VCaP (cell line): ENCODE data around the gene MYT1.

Experiments used
- H3K27ac ChIP-seq: fragments of 450-650 bp; 2 replicates; pipeline ENCODE4 v1.5.1; 2017
- TF ChIP-seq, protein P1 (sequence below): fragments of 450-650 bp; conservative IDR thresholded peaks from 2 replicates; pipeline ENCODE4 v1.5.1; 2017; ENCODE audit warnings: mild to moderate bottlenecking, moderate library complexity

MYT1 gene

DNA sequence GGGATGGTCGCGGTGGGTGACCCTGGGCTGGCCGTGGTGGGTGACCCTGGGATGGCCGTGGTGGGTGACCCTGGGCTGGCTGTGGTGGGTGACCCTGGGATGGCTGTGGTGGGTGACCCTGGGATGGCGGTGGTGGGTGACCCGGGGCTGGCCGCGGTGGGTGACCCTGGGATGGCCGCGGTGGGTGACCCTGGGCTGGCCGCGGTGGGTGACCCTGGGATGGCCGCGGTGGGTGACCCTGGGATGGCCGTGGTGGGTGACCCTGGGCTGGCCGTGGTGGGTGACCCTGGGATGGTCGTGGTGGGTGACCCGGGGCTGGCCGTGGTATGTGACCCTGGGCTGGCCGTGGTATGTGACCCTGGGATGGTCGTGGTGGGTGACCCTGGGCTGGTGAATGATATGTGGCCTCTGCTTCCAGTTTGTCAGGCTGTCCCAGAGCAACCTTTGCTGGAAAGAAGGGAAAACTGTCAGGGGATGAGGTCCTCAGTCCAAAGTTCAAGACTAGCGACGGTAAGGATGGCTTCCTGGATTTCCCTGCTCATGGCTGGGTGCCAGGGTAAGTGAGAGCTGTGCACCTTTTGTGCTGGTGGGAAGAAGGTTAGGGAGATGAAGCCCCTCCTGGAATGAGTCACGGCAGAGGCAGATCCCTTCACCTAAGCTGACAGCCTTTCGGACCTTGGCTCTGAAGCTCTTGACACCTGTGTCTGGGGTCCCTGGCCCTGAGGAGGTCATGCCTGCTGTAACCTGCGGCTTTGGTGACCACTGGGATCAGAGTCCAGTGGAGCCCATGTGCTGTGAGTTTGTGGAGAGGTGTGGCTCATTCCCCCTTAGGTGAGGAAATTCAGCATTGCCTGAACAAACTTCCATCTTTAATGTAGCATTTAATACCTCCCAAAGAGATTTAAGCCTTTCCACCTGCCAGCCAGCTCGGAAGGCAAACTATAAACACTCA is 72.2 kb downstream of the MYT1 start:
- TF ChIP-seq, protein P1, sequence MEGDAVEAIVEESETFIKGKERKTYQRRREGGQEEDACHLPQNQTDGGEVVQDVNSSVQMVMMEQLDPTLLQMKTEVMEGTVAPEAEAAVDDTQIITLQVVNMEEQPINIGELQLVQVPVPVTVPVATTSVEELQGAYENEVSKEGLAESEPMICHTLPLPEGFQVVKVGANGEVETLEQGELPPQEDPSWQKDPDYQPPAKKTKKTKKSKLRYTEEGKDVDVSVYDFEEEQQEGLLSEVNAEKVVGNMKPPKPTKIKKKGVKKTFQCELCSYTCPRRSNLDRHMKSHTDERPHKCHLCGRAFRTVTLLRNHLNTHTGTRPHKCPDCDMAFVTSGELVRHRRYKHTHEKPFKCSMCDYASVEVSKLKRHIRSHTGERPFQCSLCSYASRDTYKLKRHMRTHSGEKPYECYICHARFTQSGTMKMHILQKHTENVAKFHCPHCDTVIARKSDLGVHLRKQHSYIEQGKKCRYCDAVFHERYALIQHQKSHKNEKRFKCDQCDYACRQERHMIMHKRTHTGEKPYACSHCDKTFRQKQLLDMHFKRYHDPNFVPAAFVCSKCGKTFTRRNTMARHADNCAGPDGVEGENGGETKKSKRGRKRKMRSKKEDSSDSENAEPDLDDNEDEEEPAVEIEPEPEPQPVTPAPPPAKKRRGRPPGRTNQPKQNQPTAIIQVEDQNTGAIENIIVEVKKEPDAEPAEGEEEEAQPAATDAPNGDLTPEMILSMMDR, result no peak
- H3K27ac ChIP-seq, result no peak overlapping the region

DNA sequence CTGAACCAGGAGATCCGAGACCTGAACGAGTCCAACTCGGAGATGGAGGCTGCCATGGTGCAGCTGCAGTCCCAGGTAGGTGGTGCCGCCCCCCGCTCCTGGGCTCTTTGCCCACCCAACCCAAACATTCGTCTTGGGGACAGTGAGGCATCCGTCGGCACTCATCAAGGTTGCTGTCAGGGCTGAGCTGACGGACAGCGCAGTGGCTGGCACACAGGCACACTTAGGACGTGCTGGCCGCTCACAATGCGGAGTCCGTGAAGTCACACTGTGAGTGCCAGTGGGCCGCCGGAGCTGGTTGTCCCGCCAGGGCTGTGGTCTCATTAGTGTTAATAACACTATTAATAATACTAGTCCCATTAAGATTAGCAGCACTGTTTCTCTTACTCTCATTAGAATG is 73.1 kb downstream of the MYT1 start:
- no peak overlapping the region for H3K27ac ChIP-seq
- TF ChIP-seq, protein P1, result no peak

DNA sequence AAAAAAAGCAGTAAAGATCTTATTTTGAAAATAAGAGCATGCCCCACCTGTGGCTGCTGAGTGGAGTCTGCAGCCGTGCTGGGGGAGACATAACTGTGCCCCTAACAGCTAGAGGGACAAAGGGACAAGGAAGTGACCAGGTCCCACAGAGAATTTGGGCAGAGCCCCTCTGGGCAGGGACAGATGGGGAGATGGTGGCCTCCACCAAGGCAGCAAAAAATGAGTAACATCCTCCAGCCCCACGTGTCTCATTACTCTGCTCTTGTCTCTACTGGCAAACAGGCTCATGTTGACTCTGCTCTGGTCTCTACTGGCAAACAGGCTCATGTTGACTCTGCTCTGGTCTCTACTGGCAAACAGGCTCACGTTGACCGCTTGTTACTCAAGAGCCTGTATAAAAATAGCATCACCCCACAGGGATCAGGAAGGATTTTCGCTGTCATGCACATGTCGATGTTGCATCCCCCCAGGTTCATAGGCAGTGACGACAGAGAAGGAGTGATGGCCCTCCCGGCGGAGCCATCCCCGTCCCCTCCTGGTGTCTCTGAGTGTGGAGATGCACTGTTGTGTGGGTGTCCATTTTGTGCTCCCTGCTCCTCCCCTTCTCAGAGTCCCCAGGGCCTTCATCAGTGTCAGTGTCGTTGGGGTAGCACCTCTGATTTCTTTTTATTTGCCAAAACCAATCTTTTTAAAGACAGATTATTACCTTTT is 74.0 kb downstream of the MYT1 start:
- TF ChIP-seq, protein P1, result no peak
- peak overlapping the region; percentile 15; the same call in 1 of the 2 replicates for H3K27ac ChIP-seq

DNA sequence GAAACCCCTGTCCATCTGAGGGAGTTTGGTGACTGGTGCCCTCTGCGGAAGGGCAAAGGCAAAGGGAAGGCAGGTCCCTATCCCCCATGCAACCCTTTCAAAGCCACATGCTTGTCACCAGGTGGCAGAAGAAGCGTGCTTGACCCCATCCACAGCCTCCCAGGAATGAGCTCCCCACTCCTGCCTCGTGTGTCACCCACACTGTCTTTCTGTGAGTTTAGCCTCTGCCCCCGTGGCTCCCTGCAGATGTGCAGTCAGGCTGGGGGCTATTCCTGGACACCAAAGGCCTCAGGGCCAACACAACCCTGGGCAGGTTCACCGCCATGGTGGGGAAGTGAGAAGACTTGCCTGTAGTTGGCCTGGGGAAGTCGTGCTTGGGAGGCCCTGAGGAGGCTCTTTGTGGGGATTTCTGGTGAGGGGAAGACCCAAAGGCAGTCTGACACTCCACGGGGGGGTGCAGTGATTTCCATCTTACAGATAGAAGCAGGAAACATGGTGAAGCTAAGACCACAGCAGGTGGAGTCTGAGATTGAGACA is 74.7 kb downstream of the MYT1 start:
- TF ChIP-seq, protein P1, result no peak
- H3K27ac ChIP-seq, result no peak overlapping the region

DNA sequence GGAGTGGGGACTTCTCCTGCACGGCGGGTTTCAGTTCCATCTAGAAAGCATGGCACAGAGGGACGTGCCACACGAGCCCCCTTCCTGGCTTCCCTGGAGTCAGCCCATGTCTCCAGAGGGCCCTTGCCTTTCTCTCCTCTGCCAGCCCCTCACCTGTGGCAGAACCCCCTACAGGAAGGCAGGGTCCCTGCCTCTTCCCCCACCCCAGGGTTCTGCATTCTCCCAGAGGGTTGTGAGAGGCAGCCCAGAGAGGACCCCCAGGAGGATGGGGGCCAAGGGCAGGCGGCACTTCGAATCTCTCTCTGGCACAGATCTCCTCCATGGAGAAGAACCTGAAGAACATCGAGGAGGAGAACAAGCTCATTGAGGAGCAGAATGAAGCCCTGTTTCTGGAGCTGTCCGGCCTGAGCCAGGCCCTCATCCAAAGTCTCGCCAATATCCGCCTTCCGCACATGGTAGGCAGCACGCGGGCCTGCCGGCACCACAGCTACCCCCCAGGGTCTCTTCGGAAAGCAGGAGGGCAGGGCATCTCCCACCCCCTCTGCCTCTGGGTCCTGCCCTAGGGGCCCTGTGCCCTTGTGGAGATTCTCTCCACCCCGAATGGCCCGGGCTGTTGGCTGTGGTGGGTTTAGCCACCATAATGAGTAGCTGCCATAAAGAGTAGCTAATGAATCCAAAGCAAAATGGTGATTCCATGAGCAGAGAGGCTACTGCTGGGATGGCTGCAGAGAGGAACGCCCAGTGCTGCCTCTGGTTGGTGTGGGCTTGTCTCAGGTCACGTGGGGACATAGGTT is 75.4 kb downstream of the MYT1 start:
- TF ChIP-seq, protein P1, result no peak
- H3K27ac ChIP-seq, result no peak overlapping the region

DNA sequence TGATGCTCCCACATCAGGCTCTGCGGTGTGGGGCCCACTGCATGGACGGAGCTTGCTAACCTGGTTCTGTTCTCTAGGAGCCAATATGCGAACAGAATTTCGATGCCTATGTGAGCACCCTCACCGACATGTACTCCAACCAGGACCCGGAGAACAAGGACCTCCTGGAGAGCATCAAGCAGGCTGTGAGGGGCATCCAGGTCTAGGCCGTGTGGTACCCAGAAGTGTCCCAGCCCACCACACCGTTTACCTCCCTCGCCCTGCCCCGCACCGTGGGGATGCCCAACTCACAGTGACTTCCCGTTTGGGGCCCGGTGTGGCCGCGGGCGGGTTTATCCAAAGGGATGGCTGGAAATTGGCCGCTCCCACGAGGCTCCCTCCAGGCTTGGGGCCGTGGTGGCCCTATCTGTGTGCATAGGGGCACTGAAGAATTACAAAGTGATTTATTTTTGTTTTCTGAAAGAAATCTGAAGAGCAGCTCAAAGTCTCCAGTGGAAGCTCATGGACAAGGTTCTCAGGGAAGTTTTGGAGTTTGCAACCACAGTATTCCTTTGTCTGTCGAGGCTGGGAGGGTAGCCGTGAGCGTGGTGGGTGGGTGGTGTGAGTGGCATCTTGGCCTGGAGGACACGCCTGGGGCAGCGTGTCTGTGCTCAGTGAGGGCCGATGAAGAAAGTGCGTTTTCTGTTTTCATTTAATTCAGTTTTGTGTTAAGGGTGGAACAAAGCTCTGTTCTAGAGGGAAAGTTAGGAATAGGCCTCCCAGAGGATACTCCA is 76.2 kb downstream of the MYT1 start:
- TF ChIP-seq, protein P1, result no peak
- H3K27ac ChIP-seq, result no peak overlapping the region
